Cerebellar cortex (tissue), 1 donor: Measurements from ENCODE around the gene ICE1.

Source experiments
- DNase-seq: peaks from one replicate; pipeline ENCODE4 v3.0.0-alpha.2; 2015; ENCODE audit warnings: low spot score

ICE1 gene

DNA sequence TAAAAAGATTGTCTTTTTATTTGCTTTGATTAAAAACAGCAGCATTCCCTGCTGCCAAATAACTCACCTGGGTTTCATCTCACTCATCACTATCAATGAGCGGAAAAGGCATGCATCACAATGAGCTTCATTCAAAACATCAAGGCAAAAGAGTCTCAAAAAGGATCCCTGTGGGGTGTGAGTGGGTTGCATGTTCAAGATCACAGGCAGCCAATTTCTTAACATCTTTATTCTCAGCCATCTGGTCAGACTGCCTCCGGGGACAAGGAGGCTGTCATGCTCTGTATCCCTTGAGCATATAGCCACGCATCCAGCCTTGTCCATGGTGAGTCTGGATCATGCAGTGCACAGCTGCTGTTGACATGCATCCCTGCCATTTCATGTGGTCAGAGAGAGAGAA, 117.1 kb downstream of the ICE1 start:
- no peak for DNase-seq
